ENCODE data around the gene BCL2L1.
"Not testable (repeated sequence)": the region's sequence is repeated elsewhere in the genome, so short reads cannot be mapped to it uniquely, and the experiment has no call there.

BCL2L1 gene

DNA sequence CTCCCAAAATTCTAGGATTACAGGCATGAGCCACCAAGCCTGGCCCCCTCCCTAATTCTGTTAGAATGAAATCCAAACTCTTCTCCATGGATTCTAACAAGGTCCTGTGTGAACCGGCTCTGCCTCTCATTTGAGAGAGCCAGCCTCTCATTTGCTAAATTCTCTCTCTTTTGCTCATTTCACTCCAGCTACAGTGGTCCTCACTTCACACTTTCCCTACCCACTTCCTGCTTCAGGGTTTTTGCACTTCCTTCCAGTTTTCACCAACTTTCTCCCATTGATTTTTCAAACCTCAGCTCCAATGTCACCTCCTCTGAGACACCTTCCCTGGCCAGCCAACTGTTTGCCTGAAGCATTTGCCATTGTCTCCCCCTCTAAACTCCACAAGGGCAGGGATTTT is 79.8 kb downstream of the BCL2L1 start:
- no peak for DNase-seq

DNA sequence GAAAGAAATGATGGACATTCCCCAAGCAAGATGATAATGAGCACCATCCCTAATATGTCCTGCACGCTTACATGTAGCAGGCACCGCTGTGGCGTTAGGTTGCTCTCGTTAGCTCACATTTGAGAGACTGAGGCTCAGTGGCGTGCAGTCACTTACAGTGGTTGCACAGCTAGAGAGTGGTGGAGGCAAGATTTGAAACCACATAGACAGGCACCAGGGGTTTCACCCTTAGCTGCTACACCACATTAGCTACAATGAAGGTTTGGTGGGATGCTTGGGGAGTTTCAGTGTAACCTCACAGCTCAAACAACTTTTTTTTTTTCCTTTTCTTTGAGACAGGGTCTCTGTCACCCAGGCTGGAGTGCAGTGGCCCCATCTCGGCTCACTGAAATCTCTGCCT is 81.3 kb downstream of the BCL2L1 start:
- DNase-seq, result no peak

DNA sequence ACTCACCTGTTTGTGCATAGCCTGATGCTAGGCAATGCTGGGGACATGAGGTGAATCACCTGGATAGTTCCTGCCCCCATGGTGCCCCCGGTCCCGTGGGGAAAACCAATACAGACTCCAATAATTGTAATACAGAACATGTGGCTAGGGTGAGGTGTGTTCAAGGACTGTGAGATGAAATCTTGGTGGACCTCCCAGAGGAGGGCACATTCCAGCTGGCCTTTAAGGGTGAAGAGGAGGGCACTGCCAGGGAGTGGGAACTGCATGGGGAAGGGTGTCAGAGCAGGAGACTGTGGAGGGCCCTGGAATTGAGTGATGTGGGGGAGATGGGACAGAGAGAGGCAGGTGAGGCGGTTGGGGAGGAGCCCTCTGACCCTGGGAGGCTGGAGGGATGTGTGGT is 82.4 kb downstream of the BCL2L1 start:
- DNase-seq, result no peak

DNA sequence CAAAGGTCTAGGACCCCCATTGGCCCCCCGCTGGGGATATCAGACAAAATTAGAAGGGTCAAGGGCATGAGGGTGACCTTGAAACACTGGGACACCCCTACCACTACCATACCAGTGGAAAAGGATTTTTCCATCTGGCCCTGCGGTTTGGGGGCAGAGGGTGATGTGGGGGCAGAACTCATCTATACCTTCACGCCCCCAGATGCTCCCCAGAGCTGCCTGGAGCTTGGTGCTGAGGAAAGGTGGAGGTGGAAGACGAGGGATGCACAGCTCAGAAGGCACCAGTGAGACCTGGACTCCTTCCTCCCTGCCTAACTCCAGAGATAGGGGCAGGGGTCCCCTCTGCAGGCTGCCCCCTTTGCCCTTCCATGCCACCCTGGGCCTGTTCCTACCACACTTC is 83.9 kb downstream of the BCL2L1 start:
- DNase-seq, result no peak

DNA sequence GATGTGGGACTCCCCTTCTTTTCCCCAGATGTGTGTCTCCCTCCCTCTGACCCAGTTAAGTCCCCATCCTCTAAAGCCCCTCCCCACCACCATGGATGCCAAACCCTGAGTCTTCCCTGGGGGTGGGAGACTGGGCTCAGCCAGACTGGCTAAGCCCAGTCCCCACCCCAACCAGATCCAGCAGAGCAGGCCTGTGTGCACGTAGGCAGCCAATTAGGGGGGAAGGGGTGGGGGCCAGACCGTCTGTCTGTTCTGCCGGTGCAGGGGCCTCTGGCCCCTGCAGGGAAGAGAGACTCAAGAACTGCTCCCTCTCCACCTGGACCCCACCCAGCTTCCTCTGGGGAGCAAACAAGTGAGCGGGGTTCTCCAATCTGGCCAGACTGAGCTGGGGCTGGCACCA is 84.4 kb downstream of the BCL2L1 start:
- DNase-seq, result no peak

DNA sequence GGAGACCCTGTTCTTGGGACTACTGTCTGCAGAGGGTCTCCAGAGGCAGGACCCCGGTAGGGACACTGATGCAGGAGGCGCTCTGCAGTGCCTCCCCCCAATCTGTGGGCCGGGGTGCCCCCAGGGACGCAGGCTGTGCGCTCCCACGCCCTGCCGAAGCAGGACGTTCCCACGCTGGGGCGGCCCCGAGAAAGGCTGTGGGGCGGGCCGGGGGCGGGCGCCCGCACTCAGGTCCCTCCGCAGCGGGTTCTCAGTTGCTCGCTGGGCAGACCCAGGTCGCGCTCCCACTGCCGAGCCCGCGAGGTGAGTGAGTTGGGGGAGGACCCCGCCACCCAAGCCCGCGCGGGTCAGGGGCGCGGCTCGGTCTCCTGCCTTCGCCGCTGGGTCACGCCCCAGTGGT is 85.0 kb downstream of the BCL2L1 start, which contains the start of gene COX4I2:
TSS of gene COX4I2 (plus strand) at position 253 of the 400 bp plus-strand sequence. CDS start 1,106 bp downstream, outside the sequence.
- DNase-seq, result no peak

DNA sequence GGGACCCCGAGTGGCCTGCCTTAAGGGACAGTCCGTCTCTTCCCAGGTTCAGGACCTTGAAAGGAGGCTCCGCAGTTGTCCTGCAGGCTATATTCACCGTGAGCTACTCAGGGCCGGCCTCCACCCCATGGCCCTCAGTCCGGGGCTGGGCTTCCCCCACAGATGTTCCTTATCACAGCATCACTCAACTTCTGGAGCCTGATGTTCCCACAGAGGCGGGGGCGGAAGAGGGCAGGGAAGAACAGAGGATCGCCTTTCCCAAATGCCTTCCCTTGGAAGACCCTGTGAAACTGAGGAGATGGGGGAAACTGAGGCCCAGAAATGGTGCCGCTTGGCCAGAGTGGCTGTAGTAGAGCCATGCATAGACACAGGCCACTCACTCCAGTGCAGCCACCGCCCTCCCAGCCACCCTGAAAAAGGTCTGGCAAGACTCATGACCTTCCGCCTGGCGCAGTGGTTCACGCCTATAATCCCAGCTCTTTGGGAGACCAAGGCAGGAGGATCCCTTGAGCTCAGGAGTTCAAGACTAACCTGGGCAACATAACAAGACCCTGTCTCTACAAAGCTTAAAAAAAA is 89.2 kb downstream of the BCL2L1 start:
- no peak for DNase-seq

DNA sequence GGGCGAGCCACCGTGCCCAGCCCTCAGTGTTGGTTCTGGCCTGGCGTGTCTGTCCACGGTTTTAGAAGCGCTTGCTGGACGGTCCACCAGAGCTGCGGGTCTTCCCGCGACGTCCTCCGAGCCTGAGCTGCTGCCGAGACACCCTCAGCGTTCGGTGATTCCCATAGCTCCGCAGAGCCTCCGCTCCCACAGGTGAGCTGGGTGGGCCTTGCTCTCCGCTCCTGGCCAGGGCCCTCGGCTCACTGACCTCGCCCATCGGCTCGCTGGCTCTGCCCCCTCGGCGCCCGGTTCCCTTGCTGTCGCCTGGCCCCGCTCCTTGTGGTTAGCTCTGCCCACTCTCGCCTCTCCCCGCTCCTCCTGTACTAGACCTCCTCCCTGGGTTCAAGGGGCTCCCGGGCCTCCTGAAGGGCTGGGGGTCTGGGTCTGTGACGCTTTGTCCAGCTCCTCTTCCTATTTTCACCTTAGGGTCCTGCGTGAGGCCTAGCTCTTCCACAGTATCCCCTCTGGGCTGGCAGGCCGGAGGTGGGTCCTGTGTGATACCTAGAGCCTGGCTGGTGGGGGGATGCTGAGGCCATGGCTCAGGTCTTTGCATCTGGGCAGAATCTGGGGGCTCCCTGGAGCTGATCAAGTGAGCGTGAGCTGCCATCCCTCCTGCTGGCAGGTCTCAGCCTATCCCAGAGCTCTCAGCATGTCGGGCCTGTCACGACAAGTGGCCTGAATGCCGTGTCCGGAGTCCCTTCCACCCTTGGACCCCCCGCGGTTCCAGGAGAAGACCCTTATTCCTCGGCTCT is 89.9 kb downstream of the BCL2L1 start:
- no peak for DNase-seq

DNA sequence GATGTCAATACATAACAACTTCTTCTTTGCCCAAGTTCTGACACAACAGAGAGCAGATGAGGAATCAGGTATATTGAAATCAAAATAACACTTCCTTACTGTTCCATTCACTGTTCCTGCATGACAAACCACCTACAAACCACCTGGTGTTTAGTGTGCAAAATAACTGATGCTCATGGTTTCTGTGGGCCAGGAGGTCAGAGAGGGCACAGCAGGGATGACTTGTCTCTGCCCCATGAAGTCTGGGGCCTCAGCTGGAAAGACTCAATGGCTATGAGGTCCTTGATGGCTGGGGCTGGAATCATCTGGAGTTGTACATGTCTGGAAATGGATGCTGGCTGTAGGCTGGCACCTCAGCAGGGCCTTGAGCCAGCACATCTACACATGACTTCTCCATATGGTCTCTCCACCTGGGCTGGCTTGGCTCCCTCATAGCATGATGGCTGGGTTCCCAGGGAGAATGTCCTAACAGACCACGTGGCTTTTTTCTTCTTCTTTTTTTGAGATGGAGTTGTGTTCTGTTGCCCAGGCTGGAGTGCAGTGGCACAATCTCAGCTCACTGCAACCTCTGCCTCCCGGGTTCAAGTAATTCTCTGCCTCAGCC is 92.4 kb downstream of the BCL2L1 start:
- no peak for DNase-seq

DNA sequence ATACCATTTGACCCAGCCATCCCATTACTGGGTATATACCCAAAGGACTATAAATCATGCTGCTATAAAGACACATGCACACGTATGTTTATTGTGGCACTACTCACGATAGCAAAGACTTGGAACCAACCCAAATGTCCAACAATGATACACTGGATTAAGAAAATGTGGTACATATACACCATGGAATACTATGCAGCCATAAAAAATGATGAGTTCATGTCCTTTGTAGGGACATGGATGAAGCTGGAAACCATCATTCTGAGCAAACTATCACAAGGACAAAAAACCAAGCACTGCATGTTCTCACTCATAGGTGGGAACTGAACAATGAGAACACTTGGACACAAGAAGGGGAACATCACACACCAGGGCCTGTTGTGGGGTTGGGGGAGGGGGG is 94.6 kb downstream of the BCL2L1 start:
- not testable (repeated sequence) for DNase-seq

DNA sequence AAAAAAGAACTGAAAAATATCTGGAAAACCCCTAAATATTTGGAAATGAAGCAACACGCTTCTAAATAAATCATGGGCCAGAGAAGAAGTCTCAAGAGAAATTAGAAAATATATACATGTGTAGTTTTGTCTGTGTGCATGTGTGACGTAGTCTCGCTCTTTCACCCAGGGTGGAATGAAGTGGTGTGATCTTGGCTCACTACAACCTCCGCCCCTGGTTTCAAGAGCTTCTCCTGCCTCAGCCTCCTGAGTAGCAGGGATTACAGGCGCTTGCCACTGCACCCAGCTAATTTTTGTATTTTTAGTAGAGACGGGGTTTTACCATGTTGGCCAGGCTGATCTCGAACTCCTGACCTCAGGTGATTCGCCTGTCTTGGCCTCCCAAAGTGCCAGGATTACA is 96.1 kb downstream of the BCL2L1 start:
- not testable (repeated sequence) for DNase-seq

DNA sequence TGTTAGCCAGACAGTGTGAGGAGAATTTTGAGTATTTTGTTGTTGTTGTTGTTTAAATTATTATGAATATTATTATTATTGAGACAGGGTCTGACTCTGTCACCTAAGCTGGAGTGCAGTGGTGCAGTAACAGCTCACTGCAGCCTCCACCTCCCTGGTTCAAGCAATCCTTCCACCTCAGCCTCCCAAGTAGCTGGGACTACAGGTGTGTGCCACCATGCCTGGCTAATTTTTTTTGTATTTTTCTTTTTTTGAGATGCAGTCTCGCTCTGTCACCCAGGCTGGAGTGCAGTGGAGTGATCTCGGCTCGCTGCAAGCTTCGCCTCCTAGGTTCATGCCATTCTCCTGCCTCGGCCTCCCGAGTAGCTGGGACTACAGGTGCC is 99.6 kb downstream of the BCL2L1 start:
- not testable (repeated sequence) for DNase-seq

DNA sequence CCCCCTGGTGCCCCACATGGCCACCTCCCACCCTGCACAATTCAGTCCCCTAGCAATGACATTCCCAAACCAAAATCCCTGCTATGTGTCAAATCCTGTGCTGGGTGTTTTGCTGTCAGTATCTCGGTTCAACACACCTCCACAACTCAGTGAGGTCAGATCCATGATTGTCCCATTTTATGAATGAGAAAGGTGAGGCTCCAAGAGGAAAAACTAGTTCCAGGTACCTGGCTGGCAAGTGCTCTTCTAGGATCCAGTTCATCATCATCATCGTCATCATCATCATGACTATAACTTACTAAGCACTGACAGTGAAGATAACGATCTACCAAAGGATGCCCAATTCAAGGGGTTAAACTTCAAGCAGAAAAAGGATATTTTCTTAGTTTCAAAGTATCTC is 102.4 kb downstream of the BCL2L1 start:
- DNase-seq, result no peak

DNA sequence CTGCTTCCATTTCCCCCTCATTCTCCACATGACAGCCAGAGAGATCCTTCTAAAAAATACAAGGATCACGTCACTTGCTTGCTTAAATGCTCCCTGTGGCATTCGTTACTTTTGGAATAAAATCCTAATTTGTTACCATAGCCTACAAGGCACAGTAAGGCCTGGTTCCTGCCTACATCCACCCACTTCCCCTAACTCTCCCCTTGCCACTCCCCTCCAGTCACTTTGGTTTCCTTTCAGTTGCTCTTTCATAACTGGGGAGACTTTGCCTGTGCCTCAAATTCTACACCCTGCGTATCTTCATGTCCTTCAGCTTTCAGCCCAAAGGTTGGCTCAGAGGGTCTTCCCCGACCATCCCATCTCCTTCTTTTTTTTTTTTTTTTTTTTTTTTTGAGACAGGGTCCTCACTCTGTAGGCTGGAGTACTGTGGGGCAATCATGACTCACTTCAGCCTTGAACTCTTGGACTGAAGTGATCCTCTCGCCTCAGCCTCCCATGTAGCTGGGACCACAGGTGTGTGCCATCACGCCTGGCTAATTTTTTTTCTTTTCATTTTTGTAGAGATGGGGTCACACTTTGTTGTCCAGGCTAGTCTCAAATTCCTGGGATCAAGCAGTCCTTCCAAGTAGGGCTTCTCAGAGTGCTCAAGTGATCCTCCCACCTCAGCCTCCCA is 105.1 kb downstream of the BCL2L1 start:
- DNase-seq, result no peak

DNA sequence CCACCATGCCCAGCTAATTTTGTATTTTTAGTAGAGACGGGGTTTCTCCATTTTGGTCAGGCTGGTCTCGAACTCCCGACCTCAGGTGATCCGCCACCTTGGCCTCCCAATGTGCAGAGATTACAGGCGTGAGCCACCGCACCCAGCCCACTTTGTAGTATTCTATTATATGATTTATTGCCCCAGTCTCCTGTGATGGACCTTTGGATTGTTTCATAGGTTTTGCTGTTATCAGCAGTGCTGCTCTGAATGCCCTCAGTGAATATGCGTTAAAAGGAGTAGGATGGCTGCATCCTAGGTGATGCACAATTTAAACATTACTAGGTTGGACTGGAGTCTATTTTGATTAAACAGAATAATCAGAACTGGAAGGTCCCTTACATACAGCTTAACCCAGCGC is 107.3 kb downstream of the BCL2L1 start:
- DNase-seq, result no peak
